Middle frontal gyrus (tissue), 1 donor: Measurements from ENCODE around the gene PLEKHG7.

Source experiments
- DNase-seq: peaks from one replicate; pipeline ENCODE4 v3.0.0-alpha.2; 2015; ENCODE audit warnings: low spot score; ENCODE audit errors: extremely low spot score

The PLEKHG7 gene

GRCh38 chr12:92796650-92797049 lies 93.9 kb downstream of the PLEKHG7 start:
- no peak for DNase-seq

DNA sequence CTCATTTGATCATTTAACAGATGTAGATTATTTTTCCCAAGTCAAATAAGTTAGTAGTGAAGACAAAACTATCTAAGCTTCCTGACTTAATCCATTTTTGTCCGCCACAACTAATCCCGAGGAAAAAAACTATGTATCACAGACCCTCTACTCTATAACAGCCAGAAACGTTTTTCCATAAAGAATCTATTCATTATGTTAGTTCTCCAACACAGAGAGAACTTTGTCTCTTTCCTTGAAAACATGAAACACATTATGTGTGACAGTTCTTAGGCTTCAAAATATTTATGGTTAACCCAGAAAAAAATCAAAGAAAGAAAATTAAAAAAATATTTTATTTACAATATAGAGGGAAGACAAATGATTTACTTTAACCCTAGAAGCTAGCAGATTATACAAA lies 100.1 kb downstream of the PLEKHG7 start:
- no peak for DNase-seq

DNA sequence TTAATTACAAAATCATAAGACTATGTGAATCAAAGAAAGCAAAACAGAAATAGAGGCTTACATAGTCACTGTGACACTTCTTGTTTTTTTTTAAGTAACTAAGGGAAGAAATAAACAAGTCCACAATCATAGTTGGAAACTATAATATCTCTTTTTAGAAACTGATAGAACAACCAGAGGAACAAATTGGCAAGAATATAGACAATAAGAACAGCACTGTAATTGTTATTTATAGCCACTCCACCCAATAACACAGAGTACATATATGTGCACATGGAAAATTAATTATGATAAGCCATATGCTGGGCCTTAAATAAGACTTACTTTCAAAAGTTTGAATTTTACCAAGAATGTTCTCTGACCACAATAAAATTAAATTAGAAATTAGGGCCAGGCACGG lies 101.1 kb downstream of the PLEKHG7 start:
- no peak for DNase-seq

- DNase-seq = no peak
These were observed 107.6 kb downstream of the PLEKHG7 start for GRCh38 chr12:92810370-92810769.

DNA sequence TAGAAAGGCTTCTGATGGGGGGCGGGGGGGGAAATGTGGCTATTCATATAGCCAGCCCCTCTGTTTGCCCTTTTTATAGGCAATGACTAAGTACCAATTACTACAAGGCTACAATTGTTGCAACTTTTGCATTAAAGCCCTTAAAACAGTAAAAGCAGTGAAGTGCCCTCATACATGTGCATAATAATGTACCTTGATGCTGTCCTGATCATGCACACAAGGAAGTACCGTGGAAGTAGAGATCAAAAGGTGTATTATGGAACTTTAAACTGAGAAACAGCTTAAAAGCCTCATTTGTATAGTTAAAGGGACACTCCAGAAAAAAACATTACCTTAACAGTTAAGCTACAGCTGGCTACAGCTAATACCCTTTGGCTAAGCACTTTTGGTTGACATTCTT lies 111.8 kb downstream of the PLEKHG7 start:
- DNase-seq = no peak

GRCh38 chr12:92821142-92821541 lies 118.4 kb downstream of the PLEKHG7 start:
- DNase-seq = no peak
